ENCODE data around the gene FAM177B.

DNA sequence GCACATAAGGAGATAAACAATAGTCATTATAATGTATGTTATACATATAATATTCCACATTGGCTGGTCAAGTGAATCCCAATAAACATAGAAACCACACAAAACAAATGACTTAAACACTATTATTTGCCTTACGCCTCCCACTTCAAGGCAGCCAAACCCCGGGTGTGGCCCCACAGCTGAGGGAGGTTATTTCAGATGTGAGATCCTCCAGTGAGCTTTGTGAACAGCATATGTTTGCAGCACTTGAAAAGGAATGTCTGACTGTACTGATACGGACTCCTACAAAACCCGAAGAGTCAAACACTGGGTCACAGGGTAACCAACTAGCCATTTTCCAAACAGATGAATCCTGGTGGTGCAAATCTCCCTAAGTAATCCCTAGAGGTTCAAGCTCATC is 50.7 kb downstream of the FAM177B start:
- TF ChIP-seq, protein P1, sequence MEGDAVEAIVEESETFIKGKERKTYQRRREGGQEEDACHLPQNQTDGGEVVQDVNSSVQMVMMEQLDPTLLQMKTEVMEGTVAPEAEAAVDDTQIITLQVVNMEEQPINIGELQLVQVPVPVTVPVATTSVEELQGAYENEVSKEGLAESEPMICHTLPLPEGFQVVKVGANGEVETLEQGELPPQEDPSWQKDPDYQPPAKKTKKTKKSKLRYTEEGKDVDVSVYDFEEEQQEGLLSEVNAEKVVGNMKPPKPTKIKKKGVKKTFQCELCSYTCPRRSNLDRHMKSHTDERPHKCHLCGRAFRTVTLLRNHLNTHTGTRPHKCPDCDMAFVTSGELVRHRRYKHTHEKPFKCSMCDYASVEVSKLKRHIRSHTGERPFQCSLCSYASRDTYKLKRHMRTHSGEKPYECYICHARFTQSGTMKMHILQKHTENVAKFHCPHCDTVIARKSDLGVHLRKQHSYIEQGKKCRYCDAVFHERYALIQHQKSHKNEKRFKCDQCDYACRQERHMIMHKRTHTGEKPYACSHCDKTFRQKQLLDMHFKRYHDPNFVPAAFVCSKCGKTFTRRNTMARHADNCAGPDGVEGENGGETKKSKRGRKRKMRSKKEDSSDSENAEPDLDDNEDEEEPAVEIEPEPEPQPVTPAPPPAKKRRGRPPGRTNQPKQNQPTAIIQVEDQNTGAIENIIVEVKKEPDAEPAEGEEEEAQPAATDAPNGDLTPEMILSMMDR (IDR thresholded peaks at IDR 0.05): no peak
- TF ChIP-seq POLR2A (IDR thresholded peaks at IDR 0.05) (no peak), EP300 (IDR thresholded peaks at IDR 0.05) (no peak)

All from sigmoid colon (tissue), 4 donors.